OCI-LY1 (cell line): ENCODE measurements around the gene PI4KA.

Experiments used
- CTCF ChIP-seq: fragments of 200-600 bp; sonication (generic), shearing (Covaris generic); IDR thresholded peaks from 2 replicates; pipeline ENCODE4 v1.5.1; 2017; ENCODE audit warnings: mild to moderate bottlenecking, antibody characterized with exemption, low read length, moderate library complexity, mixed read lengths
- EZH2 ChIP-seq: fragments of 200-600 bp; sonication (generic), shearing (Covaris generic); IDR thresholded peaks from 2 replicates; pipeline ENCODE4 v1.8.0; 2017; ENCODE audit warnings: borderline replicate concordance, mixed run types, mild to moderate bottlenecking, antibody characterized with exemption, low read length, moderate library complexity, mixed read lengths

- TF ChIP-seq CTCF, result no peak
- no peak for TF ChIP-seq EZH2
Measured at GRCh38 chr22:20862540-20862939, 3.9 kb upstream of the PI4KA start.
